Upper lobe of right lung (tissue), 1 donor: Measurements from ENCODE around the gene CFAP210. TPM values are rescaled to one million over a fixed set of nuclear protein-coding genes. Genes with fewer than 3 reads are reported as not detected.

Experiments
- ATAC-seq: fragments of 200-7000 bp; cut with Tn5 transposase; one replicate; pipeline ENCODE4 v1.9.1; 2020; ENCODE audit warnings: mild to moderate bottlenecking, moderate library complexity
- DNase-seq: peaks from one replicate; pipeline ENCODE4 v3.0.0-alpha.2; 2020
- H3K27ac ChIP-seq: fragments of 200-600 bp; one replicate; pipeline ENCODE4 v1.8.0; 2022
- H3K27me3 ChIP-seq: fragments of 200-600 bp; one replicate; pipeline ENCODE4 v1.8.0; 2022; ENCODE audit warnings: mild to moderate bottlenecking
- H3K36me3 ChIP-seq: fragments of 200-600 bp; one replicate; pipeline ENCODE4 v1.8.0; 2022
- H3K4me1 ChIP-seq: fragments of 200-600 bp; one replicate; pipeline ENCODE4 v1.8.0; 2022
- H3K4me3 ChIP-seq: fragments of 200-600 bp; one replicate; pipeline ENCODE4 v1.8.0; 2022; ENCODE audit warnings: mild to moderate bottlenecking
- H3K9me3 ChIP-seq: fragments of 200-600 bp; one replicate; pipeline ENCODE4 v1.8.0; 2022
- CTCF ChIP-seq: fragments of 200-600 bp; IDR thresholded peaks from one replicate; pipeline ENCODE4 v1.8.0; 2022; ENCODE audit warnings: antibody characterized with exemption
- intact Hi-C: fragments of 100-400 bp; cut with DNase I; formaldehyde crosslinking; loops from one replicate; pipeline ENCODE4 v1.11.0; 2022
- total RNA-seq: library from RNA; stranded (reverse); fragmentation: NEBNext Ultra II Directional; extraction: Animal tissue kit (Norgen Biotek cat#: 25700); gene quantifications from one replicate; pipeline ENCODE4 v1.2.1, GENCODE V29; 2021
- donor health status: DM: no; HTN: yes; CAD: no; lungs with severe emphysema.

The CFAP210 gene
- total RNA-seq, 1 donor from 2014 or later: not detected

GRCh38 chr2:169663247-169663646, 31.0 kb downstream of the CFAP210 start:
- no peak for TF ChIP-seq CTCF
- Histone ChIP-seq H3K4me1 (no peaks in the 10 kb centered on the region), H3K27ac (no peak overlapping the region), H3K9me3 (no peaks in the 10 kb centered on the region), H3K4me3 (no peak overlapping the region), H3K36me3 (no peaks in the 10 kb centered on the region), H3K27me3 (no peaks in the 10 kb centered on the region)
- no peak for DNase-seq
- intact Hi-C loops: no loop called here
- no peak for ATAC-seq

GRCh38 chr2:169662744-169663143, 31.5 kb downstream of the CFAP210 start:
- no peak for TF ChIP-seq CTCF
- intact Hi-C loops: no loop called here
- Histone ChIP-seq H3K4me1 (no peaks in the 10 kb centered on the region), H3K4me3 (no peak overlapping the region), H3K36me3 (no peaks in the 10 kb centered on the region), H3K27ac (no peak overlapping the region), H3K27me3 (no peaks in the 10 kb centered on the region), H3K9me3 (no peaks in the 10 kb centered on the region)
- DNase-seq (no peak), ATAC-seq (no peak)

GRCh38 chr2:169661265-169661664, 32.9 kb downstream of the CFAP210 start:
- intact Hi-C loops: no loop called here
- ATAC-seq: no peak
- H3K9me3 ChIP-seq: no peaks in the 10 kb centered on the region
- no peak for DNase-seq
- no peak overlapping the region for H3K4me3 ChIP-seq
- no peak for TF ChIP-seq CTCF
- H3K4me1 ChIP-seq: no peaks in the 10 kb centered on the region
- H3K27ac ChIP-seq: no peak overlapping the region
- H3K27me3 ChIP-seq: no peaks in the 10 kb centered on the region
- H3K36me3 ChIP-seq: no peaks in the 10 kb centered on the region

- Histone ChIP-seq H3K4me3 (no peak overlapping the region), H3K9me3 (no peaks in the 10 kb centered on the region), H3K4me1 (no peaks in the 10 kb centered on the region), H3K27ac (no peak overlapping the region), H3K36me3 (no peaks in the 10 kb centered on the region), H3K27me3 (no peaks in the 10 kb centered on the region)
- intact Hi-C loops: no loop called here
- DNase-seq: no peak
- TF ChIP-seq CTCF: no peak
- no peak for ATAC-seq
These were observed 34.9 kb downstream of the CFAP210 start for GRCh38 chr2:169659320-169659719.

GRCh38 chr2:169658877-169659276, 35.3 kb downstream of the CFAP210 start:
- Histone ChIP-seq H3K27ac (no peak overlapping the region), H3K4me1 (no peaks in the 10 kb centered on the region), H3K9me3 (no peaks in the 10 kb centered on the region), H3K4me3 (no peak overlapping the region), H3K27me3 (peaks cover 2% of the 10 kb centered on the region), H3K36me3 (no peaks in the 10 kb centered on the region)
- intact Hi-C loops: no loop called here
- no peak for ATAC-seq
- no peak for DNase-seq
- TF ChIP-seq CTCF: no peak

GRCh38 chr2:169656164-169656563, 38.0 kb downstream of the CFAP210 start:
- H3K27ac ChIP-seq: no peak overlapping the region
- no peak for DNase-seq
- no peaks in the 10 kb centered on the region for H3K36me3 ChIP-seq

More at GRCh38 chr2:169656164-169656563, 38.0 kb downstream of the CFAP210 start:
- no peaks in the 10 kb centered on the region for H3K9me3 ChIP-seq
- H3K27me3 ChIP-seq: peaks cover 5% of the 10 kb centered on the region
- no peak overlapping the region for H3K4me3 ChIP-seq
- H3K4me1 ChIP-seq: no peaks in the 10 kb centered on the region
- intact Hi-C loops: no loop called here
- no peak for TF ChIP-seq CTCF
- ATAC-seq: no peak
